ENCODE results near the gene ATP13A5. TPM values are rescaled to one million over a fixed set of nuclear protein-coding genes. Genes with fewer than 3 reads are reported as not detected.

ATP13A5 gene
- total RNA-seq, 1 donor from 2014 or later = not detected

DNA sequence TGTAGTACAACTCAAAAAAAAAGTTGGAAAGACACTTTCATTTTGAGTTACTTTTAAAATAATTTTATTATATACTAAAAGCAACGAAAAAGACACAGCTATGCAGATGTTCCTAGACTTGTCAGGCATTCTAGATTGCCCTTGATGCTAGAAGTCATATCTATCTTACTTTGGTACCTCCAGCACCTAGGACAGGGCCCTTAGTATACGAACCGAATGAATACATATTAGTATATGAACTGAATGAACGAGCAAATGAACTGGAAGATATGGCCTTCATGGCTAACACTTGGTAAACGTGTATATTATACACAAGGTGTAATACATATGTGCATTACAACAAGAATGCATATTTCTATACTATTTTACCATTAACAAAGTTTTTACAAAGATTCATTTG lies 24.1 kb downstream of the ATP13A5 start:
- TF ChIP-seq, protein P1, sequence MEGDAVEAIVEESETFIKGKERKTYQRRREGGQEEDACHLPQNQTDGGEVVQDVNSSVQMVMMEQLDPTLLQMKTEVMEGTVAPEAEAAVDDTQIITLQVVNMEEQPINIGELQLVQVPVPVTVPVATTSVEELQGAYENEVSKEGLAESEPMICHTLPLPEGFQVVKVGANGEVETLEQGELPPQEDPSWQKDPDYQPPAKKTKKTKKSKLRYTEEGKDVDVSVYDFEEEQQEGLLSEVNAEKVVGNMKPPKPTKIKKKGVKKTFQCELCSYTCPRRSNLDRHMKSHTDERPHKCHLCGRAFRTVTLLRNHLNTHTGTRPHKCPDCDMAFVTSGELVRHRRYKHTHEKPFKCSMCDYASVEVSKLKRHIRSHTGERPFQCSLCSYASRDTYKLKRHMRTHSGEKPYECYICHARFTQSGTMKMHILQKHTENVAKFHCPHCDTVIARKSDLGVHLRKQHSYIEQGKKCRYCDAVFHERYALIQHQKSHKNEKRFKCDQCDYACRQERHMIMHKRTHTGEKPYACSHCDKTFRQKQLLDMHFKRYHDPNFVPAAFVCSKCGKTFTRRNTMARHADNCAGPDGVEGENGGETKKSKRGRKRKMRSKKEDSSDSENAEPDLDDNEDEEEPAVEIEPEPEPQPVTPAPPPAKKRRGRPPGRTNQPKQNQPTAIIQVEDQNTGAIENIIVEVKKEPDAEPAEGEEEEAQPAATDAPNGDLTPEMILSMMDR (IDR thresholded peaks at IDR 0.05; ENCODE audit: insufficient read depth, low read length, poor library complexity, severe bottlenecking) = no peak
- Histone ChIP-seq H3K27me3 (ENCODE audit: control insufficient read depth, insufficient read depth, low read length) (no peaks in the 10 kb centered on the region), H3K36me3 (ENCODE audit: control insufficient read depth, insufficient read depth, low read length) (no peaks in the 10 kb centered on the region), H3K4me3 (ENCODE audit: low read depth, low read length) (no peak overlapping the region)
- DNase-seq (ENCODE audit: low read depth) = no peak

DNA sequence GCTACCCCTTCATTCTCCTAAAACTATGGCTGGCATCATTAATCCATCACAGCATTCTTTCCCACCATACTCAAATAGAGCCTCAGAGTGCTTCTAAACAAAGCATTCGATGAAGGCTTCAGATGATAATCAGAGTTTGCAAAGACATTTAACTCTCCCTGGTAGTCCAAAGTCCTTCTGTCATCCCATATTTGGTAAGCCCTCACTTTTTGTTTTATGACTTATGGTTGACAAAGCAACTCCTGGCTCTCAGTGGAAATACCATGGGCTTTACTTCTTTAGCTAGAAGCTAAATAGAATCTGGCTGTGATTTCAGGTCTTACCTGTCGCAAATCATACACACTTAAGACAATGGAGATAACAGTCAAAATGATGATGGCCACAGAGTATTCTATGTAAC lies 27.8 kb downstream of the ATP13A5 start:
- Histone ChIP-seq H3K4me3 (ENCODE audit: low read depth, low read length) (no peak overlapping the region), H3K36me3 (ENCODE audit: control insufficient read depth, insufficient read depth, low read length) (no peaks in the 10 kb centered on the region), H3K27me3 (ENCODE audit: control insufficient read depth, insufficient read depth, low read length) (no peaks in the 10 kb centered on the region)
- TF ChIP-seq, protein P1 (IDR thresholded peaks at IDR 0.05; ENCODE audit: insufficient read depth, low read length, poor library complexity, severe bottlenecking) = no peak
- no peak for DNase-seq (ENCODE audit: low read depth)

DNA sequence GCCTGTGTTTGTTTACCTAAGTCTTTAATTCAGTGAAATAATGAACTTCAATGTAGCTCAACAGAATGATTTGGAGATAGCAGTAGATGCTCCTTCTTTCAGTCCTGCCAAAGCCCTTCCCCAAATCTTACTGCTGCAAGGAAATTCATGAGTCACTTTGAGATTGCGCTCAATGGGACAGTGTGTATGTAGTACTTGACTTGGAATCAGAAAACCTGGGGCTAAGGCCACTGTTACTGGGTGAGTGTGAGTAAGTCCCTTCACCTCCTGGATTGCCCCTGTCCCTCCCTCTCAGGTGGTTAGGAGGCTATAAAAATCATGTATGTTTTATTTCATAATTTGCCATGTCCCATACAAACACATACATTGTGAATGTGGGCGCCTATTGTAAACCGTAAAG lies 29.9 kb downstream of the ATP13A5 start:
- no peaks in the 10 kb centered on the region for H3K36me3 ChIP-seq (ENCODE audit: control insufficient read depth, insufficient read depth, low read length)
- TF ChIP-seq, protein P1 (IDR thresholded peaks at IDR 0.05; ENCODE audit: insufficient read depth, low read length, poor library complexity, severe bottlenecking) = no peak
- no peaks in the 10 kb centered on the region for H3K27me3 ChIP-seq (ENCODE audit: control insufficient read depth, insufficient read depth, low read length)
- DNase-seq (ENCODE audit: low read depth) = no peak
- no peak overlapping the region for H3K4me3 ChIP-seq (ENCODE audit: low read depth, low read length)

DNA sequence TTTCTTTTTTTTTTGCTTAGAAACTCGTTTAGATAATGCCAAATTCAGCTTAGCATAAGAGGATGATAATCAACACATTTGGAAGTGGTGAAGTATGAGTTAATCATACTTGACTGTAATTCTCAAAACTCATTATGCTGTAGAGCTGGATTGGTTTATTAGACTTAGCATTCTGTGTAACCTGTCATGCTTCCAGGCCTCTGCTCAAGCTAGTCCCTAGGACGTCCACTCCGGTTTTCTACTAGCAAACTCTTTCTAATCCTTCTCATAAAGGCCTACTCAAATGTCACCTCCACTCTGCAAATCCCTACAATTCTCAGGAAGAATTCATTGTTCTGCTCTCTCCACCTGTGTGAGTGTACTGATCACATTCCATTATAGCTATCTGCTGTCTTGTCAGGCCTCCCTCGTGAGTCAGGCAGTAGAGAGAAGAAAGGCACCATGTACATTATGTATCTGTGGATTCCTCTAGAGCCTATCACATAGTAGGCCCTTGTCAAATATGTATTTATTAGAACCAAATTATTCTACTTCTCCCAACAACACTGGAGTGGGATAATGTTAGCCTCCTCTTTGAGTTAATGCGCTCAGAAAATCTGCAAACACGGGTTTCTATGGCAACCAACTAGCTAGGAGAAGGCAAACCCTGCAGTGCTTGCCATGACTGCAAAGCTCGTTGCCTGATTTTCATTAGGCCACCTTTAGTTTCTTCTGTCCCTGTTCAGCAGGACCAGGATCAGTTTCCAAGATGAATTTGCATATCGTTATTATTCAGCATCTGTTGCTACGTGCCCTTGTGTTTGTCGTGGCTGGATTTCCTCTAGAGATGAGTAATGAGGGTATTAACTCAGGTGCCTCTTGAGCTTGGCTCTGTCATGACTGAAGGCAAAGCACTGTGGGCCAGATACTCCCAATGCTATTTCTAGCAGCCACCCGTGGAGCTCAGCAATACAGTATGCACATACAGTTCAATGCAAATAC lies 30.7 kb downstream of the ATP13A5 start:
- no peaks in the 10 kb centered on the region for H3K27me3 ChIP-seq (ENCODE audit: control insufficient read depth, insufficient read depth, low read length)
- H3K36me3 ChIP-seq (ENCODE audit: control insufficient read depth, insufficient read depth, low read length) = no peaks in the 10 kb centered on the region
- TF ChIP-seq, protein P1 (IDR thresholded peaks at IDR 0.05; ENCODE audit: insufficient read depth, low read length, poor library complexity, severe bottlenecking) = no peak
- no peak overlapping the region for H3K4me3 ChIP-seq (ENCODE audit: low read depth, low read length)
- no peak for DNase-seq (ENCODE audit: low read depth)

DNA sequence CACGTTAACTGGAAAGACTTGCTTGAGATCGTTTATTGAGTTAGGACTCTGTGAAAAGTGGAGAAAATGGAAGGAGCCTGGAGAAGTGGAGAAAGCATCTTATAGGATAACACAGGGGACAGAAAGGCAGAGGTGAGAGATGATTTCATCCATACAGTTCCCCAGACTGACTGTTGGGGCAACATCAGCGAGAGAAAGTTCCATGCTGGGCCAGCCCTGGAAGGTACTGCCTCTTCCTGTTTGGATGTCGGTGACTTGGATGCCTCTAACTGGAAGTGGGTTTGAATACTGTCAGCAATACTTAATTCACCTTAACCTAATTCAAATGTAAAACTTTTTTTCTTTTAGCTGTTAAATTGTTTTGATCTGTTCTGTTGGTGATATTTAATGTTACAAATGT lies 32.3 kb downstream of the ATP13A5 start:
- H3K4me3 ChIP-seq (ENCODE audit: low read depth, low read length) = no peak overlapping the region
- DNase-seq (ENCODE audit: low read depth) = no peak
- TF ChIP-seq, protein P1 (IDR thresholded peaks at IDR 0.05; ENCODE audit: insufficient read depth, low read length, poor library complexity, severe bottlenecking) = no peak
- H3K36me3 ChIP-seq (ENCODE audit: control insufficient read depth, insufficient read depth, low read length) = no peaks in the 10 kb centered on the region
- H3K27me3 ChIP-seq (ENCODE audit: control insufficient read depth, insufficient read depth, low read length) = no peaks in the 10 kb centered on the region
